ENCODE results near the gene RPS27L. TPM values are rescaled to one million over a fixed set of nuclear protein-coding genes. Genes with fewer than 3 reads are reported as not detected.
A peak's percentile ranks its signal among the peaks of the same experiment; 100 is the strongest.

RPS27L gene
- total RNA-seq, 1 experiment from 2014 or later, result 65.6 TPM

DNA sequence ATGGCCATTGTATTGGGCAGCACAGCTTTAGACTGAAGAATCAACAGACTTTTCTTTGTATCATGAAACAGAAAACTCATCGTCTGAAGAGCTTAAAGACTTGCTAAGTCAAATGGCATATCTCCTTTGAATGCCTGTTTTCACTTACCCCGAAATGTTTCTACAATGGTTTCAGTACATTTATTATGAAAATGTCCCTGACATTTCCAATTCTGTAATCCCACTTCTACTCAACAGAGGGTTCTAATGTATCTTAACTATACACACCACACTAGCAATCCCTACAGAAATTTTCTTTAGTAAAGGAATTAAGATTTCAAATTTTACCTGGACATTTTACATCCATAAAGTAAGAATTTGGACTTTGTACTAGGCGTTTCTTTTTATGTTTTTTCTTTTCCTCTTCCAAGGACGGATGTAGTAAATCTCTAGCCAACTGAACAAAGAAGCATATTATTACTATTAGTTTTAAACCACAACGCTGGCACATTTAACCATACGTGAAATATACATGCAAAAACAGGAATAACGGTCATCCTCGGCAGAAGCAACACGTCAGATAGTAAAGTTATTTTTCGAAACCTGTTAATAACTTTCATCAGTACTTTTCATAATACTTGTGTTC lies 1.1 kb downstream of the RPS27L start:
- Histone ChIP-seq H3K27ac (ENCODE audit: low read depth, low read length, poor library complexity, severe bottlenecking) (peak overlapping the region; percentile 91), H3K4me3 (ENCODE audit: low read depth, low read length, poor library complexity, severe bottlenecking) (peak overlapping the region; percentile 96), H3K36me3 (ENCODE audit: insufficient read depth, low read length, poor library complexity, severe bottlenecking) (peaks cover 5% of the 10 kb centered on the region), H3K4me1 (ENCODE audit: insufficient read depth, low read length, poor library complexity, severe bottlenecking) (no peaks in the 10 kb centered on the region), H3K27me3 (replicated peaks; ENCODE audit: insufficient read depth, low read depth, low read length, poor library complexity) (no peaks in the 10 kb centered on the region), H3K9me3 (ENCODE audit: low read depth, low read length, poor library complexity, severe bottlenecking) (no peaks in the 10 kb centered on the region)
- POLR2A ChIA-PET (ENCODE audit: low non-redundant PET), result no interaction called here
- BruUV-seq (replicated peaks), result no TSS peak
- DNase-seq (ENCODE audit: low spot score), result no peak
- intact Hi-C loops (cut with micrococcal nuclease; ENCODE audit: unreplicated experiment), result loop anchor here (5.0 kb wide), 1 partner anchor 251 kb away; no protein-coding TSS in a partner anchor
- no peak for TF ChIP-seq EZH2 (IDR thresholded peaks at IDR 0.05; ENCODE audit: borderline replicate concordance, low read depth, low read length, poor library complexity, severe bottlenecking)
- TF ChIP-seq, protein P1, sequence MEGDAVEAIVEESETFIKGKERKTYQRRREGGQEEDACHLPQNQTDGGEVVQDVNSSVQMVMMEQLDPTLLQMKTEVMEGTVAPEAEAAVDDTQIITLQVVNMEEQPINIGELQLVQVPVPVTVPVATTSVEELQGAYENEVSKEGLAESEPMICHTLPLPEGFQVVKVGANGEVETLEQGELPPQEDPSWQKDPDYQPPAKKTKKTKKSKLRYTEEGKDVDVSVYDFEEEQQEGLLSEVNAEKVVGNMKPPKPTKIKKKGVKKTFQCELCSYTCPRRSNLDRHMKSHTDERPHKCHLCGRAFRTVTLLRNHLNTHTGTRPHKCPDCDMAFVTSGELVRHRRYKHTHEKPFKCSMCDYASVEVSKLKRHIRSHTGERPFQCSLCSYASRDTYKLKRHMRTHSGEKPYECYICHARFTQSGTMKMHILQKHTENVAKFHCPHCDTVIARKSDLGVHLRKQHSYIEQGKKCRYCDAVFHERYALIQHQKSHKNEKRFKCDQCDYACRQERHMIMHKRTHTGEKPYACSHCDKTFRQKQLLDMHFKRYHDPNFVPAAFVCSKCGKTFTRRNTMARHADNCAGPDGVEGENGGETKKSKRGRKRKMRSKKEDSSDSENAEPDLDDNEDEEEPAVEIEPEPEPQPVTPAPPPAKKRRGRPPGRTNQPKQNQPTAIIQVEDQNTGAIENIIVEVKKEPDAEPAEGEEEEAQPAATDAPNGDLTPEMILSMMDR (conservative IDR thresholded peaks at IDR 0.05; ENCODE audit: low read depth, low read length), result no peak
- CTCF ChIA-PET, result no interaction called here

DNA sequence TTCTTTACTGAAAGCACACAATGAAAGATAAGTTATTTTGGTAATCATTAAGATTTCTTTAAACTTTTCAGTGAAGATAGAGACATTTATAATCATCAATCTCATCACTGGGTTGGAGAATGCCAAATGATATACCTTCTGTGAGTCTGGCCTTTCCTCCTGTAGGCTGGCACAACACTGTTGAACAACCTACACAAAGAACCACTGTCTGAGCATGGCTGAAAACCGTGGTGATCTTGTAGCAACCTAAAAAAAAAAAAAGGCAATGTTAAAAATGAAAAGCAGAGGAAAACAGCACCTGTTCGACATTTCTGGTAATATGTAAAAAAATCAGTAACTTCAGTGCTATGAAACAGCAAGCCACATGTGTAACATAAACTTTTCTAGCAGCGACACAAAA lies 1.8 kb downstream of the RPS27L start:
- no peak for TF ChIP-seq EZH2 (IDR thresholded peaks at IDR 0.05; ENCODE audit: borderline replicate concordance, low read depth, low read length, poor library complexity, severe bottlenecking)
- TF ChIP-seq, protein P1 (conservative IDR thresholded peaks at IDR 0.05; ENCODE audit: low read depth, low read length), result no peak
- H3K27me3 ChIP-seq (replicated peaks; ENCODE audit: insufficient read depth, low read depth, low read length, poor library complexity), result no peaks in the 10 kb centered on the region
- H3K4me1 ChIP-seq (ENCODE audit: insufficient read depth, low read length, poor library complexity, severe bottlenecking), result no peaks in the 10 kb centered on the region
- H3K27ac ChIP-seq (ENCODE audit: low read depth, low read length, poor library complexity, severe bottlenecking), result no peak overlapping the region
- ChIA-PET CTCF (no interaction called here), POLR2A (ENCODE audit: low non-redundant PET) (no interaction called here)
- intact Hi-C loops (cut with micrococcal nuclease; ENCODE audit: unreplicated experiment), result loop anchor here (5.0 kb wide), 1 partner anchor 252 kb away; no protein-coding TSS in a partner anchor
- no peak for DNase-seq (ENCODE audit: low spot score)
- H3K4me3 ChIP-seq (ENCODE audit: low read depth, low read length, poor library complexity, severe bottlenecking), result no peak overlapping the region
- BruUV-seq (replicated peaks), result no TSS peak
- no peaks in the 10 kb centered on the region for H3K9me3 ChIP-seq (ENCODE audit: low read depth, low read length, poor library complexity, severe bottlenecking)
- H3K36me3 ChIP-seq (ENCODE audit: insufficient read depth, low read length, poor library complexity, severe bottlenecking), result peaks cover 5% of the 10 kb centered on the region

GRCh38 chr15:63151665-63152064 lies 5.6 kb downstream of the RPS27L start:
- Histone ChIP-seq H3K4me3 (ENCODE audit: low read depth, low read length, poor library complexity, severe bottlenecking) (no peak overlapping the region), H3K9me3 (ENCODE audit: low read depth, low read length, poor library complexity, severe bottlenecking) (no peaks in the 10 kb centered on the region), H3K36me3 (ENCODE audit: insufficient read depth, low read length, poor library complexity, severe bottlenecking) (peaks cover 5% of the 10 kb centered on the region), H3K27ac (ENCODE audit: low read depth, low read length, poor library complexity, severe bottlenecking) (no peak overlapping the region), H3K4me1 (ENCODE audit: insufficient read depth, low read length, poor library complexity, severe bottlenecking) (no peaks in the 10 kb centered on the region), H3K27me3 (replicated peaks; ENCODE audit: insufficient read depth, low read depth, low read length, poor library complexity) (no peaks in the 10 kb centered on the region)
- no TSS peak for BruUV-seq (replicated peaks)
- intact Hi-C loops (cut with micrococcal nuclease; ENCODE audit: unreplicated experiment), result no loop called here
- ChIA-PET CTCF (no interaction called here), POLR2A (ENCODE audit: low non-redundant PET) (no interaction called here)
- DNase-seq (ENCODE audit: low spot score), result no peak
- TF ChIP-seq EZH2 (IDR thresholded peaks at IDR 0.05; ENCODE audit: borderline replicate concordance, low read depth, low read length, poor library complexity, severe bottlenecking), result no peak
- TF ChIP-seq, protein P1 (conservative IDR thresholded peaks at IDR 0.05; ENCODE audit: low read depth, low read length), result no peak
